Measurements from ENCODE around the gene C22orf23. TPM values are rescaled to one million over a fixed set of nuclear protein-coding genes. Genes with fewer than 3 reads are reported as not detected.

Gene C22orf23
- total and polyA plus RNA-seq, 9 of the 15 experiments (the other 6 are each of a cell fraction or from before 2014, with no cell fraction given) = 0.25 to 1.0 (median 0.53) TPM

DNA sequence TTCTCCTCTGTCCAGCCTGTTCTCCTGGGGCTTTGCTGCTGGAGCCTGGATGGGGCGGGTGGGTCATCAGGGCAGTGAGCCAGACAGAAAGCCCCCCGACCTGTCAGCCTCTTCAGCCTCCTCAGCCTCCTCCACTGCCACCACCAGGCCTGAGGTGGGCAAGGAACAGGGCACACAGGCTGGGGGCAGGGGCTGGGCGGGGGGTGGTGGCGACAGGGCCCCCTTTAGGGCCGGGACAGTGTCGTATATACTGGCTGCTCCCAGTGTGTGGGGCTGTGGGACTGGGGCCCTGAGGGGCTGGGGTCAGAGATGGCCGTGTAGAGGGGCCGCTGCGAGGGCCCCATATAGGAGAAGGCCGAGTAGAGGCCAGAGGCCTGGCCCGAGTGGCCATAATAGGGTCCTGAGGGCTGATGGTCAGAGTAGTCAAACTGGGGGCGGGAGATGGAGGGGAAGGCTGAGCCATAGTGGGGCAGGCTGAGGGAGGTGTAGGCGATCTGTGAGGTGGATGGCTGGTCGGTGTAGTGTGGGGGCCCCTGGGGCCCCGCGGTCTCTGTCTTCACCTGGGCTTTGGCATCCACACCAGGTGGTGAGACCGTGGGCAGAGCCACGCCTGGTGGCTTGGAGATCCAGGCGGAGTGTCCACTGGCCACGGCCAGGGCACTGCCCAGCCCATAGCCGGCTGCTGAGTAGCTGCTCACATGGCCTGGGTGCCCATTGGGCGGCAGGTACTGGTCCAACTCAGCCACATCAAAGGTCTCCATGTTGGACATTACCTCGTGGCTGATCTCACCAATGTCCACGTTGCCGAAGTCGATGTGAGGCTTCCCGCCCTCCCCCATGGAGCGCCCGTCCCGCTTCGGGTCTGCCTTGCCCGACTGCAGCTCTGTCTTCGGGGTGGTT is 20.1 kb upstream of the C22orf23 start (continued):
- TF ChIP-seq, protein P1, sequence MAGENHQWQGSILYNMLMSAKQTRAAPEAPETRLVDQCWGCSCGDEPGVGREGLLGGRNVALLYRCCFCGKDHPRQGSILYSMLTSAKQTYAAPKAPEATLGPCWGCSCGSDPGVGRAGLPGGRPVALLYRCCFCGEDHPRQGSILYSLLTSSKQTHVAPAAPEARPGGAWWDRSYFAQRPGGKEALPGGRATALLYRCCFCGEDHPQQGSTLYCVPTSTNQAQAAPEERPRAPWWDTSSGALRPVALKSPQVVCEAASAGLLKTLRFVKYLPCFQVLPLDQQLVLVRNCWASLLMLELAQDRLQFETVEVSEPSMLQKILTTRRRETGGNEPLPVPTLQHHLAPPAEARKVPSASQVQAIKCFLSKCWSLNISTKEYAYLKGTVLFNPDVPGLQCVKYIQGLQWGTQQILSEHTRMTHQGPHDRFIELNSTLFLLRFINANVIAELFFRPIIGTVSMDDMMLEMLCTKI (IDR thresholded peaks at IDR 0.05; ENCODE audit: partially characterized antibody) = no peak
- TF ChIP-seq HDAC6 (IDR thresholded peaks at IDR 0.05; ENCODE audit: low read depth, low read length) (no peak), ESRRB (CRISPR knock-in tag; IDR thresholded peaks at IDR 0.05; ENCODE audit: borderline replicate concordance) (no peak), PCBP1 (IDR thresholded peaks at IDR 0.05; ENCODE audit: low read depth, low read length, poor library complexity, severe bottlenecking) (no peak)

GRCh38 chr22:37972527-37972926 is 19.1 kb upstream of the C22orf23 start:
- no peaks in the 10 kb centered on the region for H3K9me3 ChIP-seq (replicated peaks; ENCODE audit: control insufficient read depth, insufficient read depth, low read depth, low read length)
- FAIRE-seq = no peak
- no peak for DNase-seq (ENCODE audit: extremely low read depth in 1 of 4, low spot score in 3 of 4)
- ATAC-seq = no peak
- H3K79me2 ChIP-seq (ENCODE audit: control insufficient read depth, insufficient read depth, low read length) = no peaks in the 10 kb centered on the region
- no peak overlapping the region for H3K4me2 ChIP-seq (ENCODE audit: insufficient read depth, low read length)
- H3K36me3 ChIP-seq (ENCODE audit: control insufficient read depth, insufficient read depth, low read length) = peaks cover 12% of the 10 kb centered on the region; the same call in 1 of the 3 replicates
- H3K4me1 ChIP-seq (replicated peaks in 1 of 2; ENCODE audit: control insufficient read depth in 2 of 2, insufficient read depth in 2 of 2, low read length in 2 of 2) = peaks cover 0 to 7% of the 10 kb centered on the region in 2 experiments; a peak in 2 of 5 replicates
- BruUV-seq (replicated peaks) = no TSS peak
- H4K20me1 ChIP-seq (replicated peaks; ENCODE audit: control insufficient read depth, insufficient read depth, low read length) = no peaks in the 10 kb centered on the region
- 67% methylated on average over 3 of the region's 3 CpGs for WGBS (ENCODE audit: insufficient coverage, low coverage, missing lambda C conversion rate)
- H3K27me3 ChIP-seq (ENCODE audit: control insufficient read depth in 2 of 2, insufficient read depth in 2 of 2, low read length in 2 of 2) = no peaks in the 10 kb centered on the region
- POLR2A ChIA-PET = no interaction called here
- no peak overlapping the region for H3K27ac ChIP-seq (ENCODE audit: extremely low read depth, low read depth, low read length)
- H3K9ac ChIP-seq (ENCODE audit: insufficient read depth in 1 of 2, low read depth in 2 of 2, low read length in 2 of 2) = no peak overlapping the region; a peak in 1 of 4 replicates
- no peak overlapping the region for H3K4me3 ChIP-seq
- in situ Hi-C loops (cut with MboI) (loop anchor here (10.0 kb wide), 1 partner anchor 428 kb away; no protein-coding TSS in a partner anchor), intact Hi-C loops (cut with micrococcal nuclease) (no loop called here)
- TF ChIP-seq ZNF143 (CRISPR knock-in tag; IDR thresholded peaks at IDR 0.05) (no peak), ZNF212 (CRISPR knock-in tag; IDR thresholded peaks at IDR 0.05) (no peak), ZC3H4 (CRISPR knock-in tag; IDR thresholded peaks at IDR 0.05; ENCODE audit: borderline replicate concordance) (no peak), MAFG (tag; conservative IDR thresholded peaks at IDR 0.05) (no peak), RAD21 (CRISPR knock-in tag; conservative IDR thresholded peaks at IDR 0.05 in 1 of 2, IDR thresholded peaks at IDR 0.05 in 1 of 2) (no peak), NFIC (IDR thresholded peaks at IDR 0.05) (peak; percentile 26), STAT5B (CRISPR knock-in tag; IDR thresholded peaks at IDR 0.05) (no peak)
- no peaks in the 10 kb centered on the region for H3K9me1 ChIP-seq (ENCODE audit: control insufficient read depth, insufficient read depth, low read length)
- CTCF ChIA-PET (ENCODE audit: low intra/inter-chr PET ratio) = no interaction called here
- no peak overlapping the region for H2AFZ ChIP-seq (ENCODE audit: low read depth, low read length)

All from K562 (cell line).